Activated CD8-positive, alpha-beta T cell treated with anti-CD3 and anti-CD28 coated beads for 36 hours (primary cell): ENCODE measurements around the gene CHN1. TPM values are rescaled to one million over a fixed set of nuclear protein-coding genes. Genes with fewer than 3 reads are reported as not detected.

Experiments used
- ATAC-seq: fragments of 200-7000 bp; cut with Tn5 transposase; one replicate; pipeline ENCODE4 v1.10.0; 2021; ENCODE audit warnings: mild to moderate bottlenecking, moderate library complexity
- CTCF ChIA-PET: fragments of 350-600 bp; sonication (Branson Sonifier 250); formaldehyde crosslinking; loops from one replicate; lab custom pipeline; 2021; ENCODE audit warnings: antibody characterized with exemption; lab: Charles Lee
- POLR2A ChIA-PET: fragments of 350-600 bp; sonication (Branson Sonifier 250); formaldehyde crosslinking; loops from one replicate; lab custom pipeline; 2021; ENCODE audit warnings: antibody characterized with exemption; lab: Charles Lee
- DNase-seq: peaks from one replicate; pipeline ENCODE4 v3.0.0-alpha.2; 2020
- H3K27ac Mint-ChIP-seq: one replicate; pipeline ENCODE4 v1.8.0; 2021; ENCODE audit warnings: mild to moderate bottlenecking, mixed read lengths
- H3K27me3 Mint-ChIP-seq: one replicate; pipeline ENCODE4 v1.8.0; 2021; ENCODE audit warnings: mixed read lengths
- H3K36me3 Mint-ChIP-seq: one replicate; pipeline ENCODE4 v1.8.0; 2021; ENCODE audit warnings: low read depth, mixed read lengths
- H3K4me1 Mint-ChIP-seq: one replicate; pipeline ENCODE4 v1.8.0; 2021; ENCODE audit warnings: low read depth, mixed read lengths
- H3K4me3 Mint-ChIP-seq: one replicate; pipeline ENCODE4 v1.8.0; 2021; ENCODE audit warnings: mild to moderate bottlenecking, moderate library complexity, mixed read lengths
- H3K9me3 Mint-ChIP-seq: one replicate; pipeline ENCODE4 v1.8.0; 2021; ENCODE audit warnings: mixed read lengths
- CTCF ChIP-seq: fragments of 200-600 bp; IDR thresholded peaks from one replicate; pipeline ENCODE4 v1.8.0; 2022; ENCODE audit warnings: antibody characterized with exemption, mild to moderate bottlenecking
- intact Hi-C: fragments of 100-400 bp; cut with micrococcal nuclease; formaldehyde crosslinking; loops from one replicate; pipeline ENCODE4 v1.10.0; 2022
- total RNA-seq, 2 experiments: library from RNA; stranded (reverse); gene quantifications; one replicate each; pipeline ENCODE4 v1.2.3, GENCODE V29; 2021

Gene CHN1
- total RNA-seq, 2 experiments from 2014 or later = 2.9 to 3.0 TPM

DNA sequence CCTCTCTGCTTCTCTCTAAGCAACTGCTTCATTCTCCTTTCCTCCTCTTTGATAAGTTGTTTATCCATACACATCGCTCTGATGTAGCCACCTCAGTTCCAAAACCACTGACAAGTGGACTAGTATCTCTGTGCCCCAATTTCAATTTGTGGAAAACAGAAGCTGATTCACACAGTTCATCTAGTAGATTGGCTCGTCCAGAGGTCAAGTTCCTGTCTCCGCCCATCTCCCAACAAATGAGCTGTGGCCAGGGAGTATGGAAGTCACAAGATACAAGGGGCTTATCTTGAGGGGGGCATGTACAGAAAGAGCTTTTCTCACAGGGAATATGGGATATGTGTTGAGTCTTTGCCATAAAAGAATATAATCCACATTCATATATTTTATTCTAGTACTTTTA, 17.7 kb upstream of the CHN1 start:
- H3K36me3 Mint-ChIP-seq = no peaks in the 10 kb centered on the region
- H3K27me3 Mint-ChIP-seq = no peaks in the 10 kb centered on the region
- no peaks in the 10 kb centered on the region for H3K4me1 Mint-ChIP-seq
- no peak overlapping the region for H3K4me3 Mint-ChIP-seq
- no peaks in the 10 kb centered on the region for H3K9me3 Mint-ChIP-seq
- ChIA-PET CTCF (no interaction called here), POLR2A (interaction anchor here (0.7 kb wide), 1 partner anchor 953 kb away, joined by 3 read pairs; no protein-coding TSS in a partner anchor)
- intact Hi-C loops = no loop called here
- DNase-seq = no peak
- H3K27ac Mint-ChIP-seq = no peak overlapping the region
- no peak for ATAC-seq
- TF ChIP-seq CTCF = no peak

GRCh38 chr2:175019566-175020327, 14.6 kb upstream of the CHN1 start:
- no peaks in the 10 kb centered on the region for H3K9me3 Mint-ChIP-seq
- peaks cover 2% of the 10 kb centered on the region for H3K36me3 Mint-ChIP-seq
- H3K27me3 Mint-ChIP-seq = peaks cover 2% of the 10 kb centered on the region

DNA sequence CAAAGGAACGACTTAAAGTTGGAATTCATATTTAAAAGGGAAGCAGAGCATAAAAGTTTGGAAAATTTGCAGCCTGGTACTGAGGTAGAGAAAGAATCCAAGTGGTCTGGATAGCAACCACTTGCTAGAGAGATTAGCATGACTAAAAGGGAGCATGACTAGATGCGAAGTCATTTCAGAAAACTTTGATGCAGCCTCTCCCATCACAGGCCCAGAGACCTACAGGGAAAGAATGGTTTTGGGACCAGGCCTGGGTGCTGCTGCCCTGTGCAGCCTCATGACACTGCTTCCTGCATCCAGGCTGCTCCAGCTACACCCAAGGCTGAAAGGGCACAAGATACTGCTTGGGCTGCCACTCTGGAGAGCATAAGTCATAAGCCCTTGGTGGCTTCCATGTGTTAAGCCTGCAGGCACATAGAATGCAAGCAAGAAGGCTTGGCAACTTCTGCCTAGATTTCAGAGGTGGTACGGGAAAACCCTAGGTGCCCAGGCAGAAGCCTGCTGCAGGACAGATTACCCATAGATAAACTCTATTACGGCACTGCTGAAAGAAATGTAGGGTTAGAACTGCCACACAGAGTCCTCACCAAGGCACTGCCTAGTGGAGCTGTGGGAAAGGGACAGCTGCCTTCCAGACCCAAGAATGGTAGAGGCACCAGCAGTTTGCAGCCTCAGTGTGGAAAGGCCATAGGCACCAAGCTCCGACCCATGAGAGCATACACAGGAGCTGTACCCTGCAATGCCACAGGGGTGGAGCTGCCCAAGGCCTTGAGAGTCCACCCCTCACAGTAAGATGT, 12.6 kb upstream of the CHN1 start:
- no peak for ATAC-seq
- intact Hi-C loops = no loop called here
- no peaks in the 10 kb centered on the region for H3K9me3 Mint-ChIP-seq
- CTCF ChIA-PET = no interaction called here
- H3K27me3 Mint-ChIP-seq = peaks cover 2% of the 10 kb centered on the region
- H3K27ac Mint-ChIP-seq = no peak overlapping the region
- peaks cover 2% of the 10 kb centered on the region for H3K36me3 Mint-ChIP-seq
- H3K4me1 Mint-ChIP-seq = no peaks in the 10 kb centered on the region
- no peak for TF ChIP-seq CTCF
- DNase-seq = no peak
- POLR2A ChIA-PET = no interaction called here
- H3K4me3 Mint-ChIP-seq = no peak overlapping the region

More at GRCh38 chr2:175019566-175020327, 14.6 kb upstream of the CHN1 start:
- no peak for TF ChIP-seq CTCF
- CTCF ChIA-PET = no interaction called here
- Mint-ChIP-seq H3K4me3 (no peak overlapping the region), H3K4me1 (no peaks in the 10 kb centered on the region), H3K27ac (no peak overlapping the region)
- intact Hi-C loops = no loop called here
- DNase-seq (no peak), ATAC-seq (no peak)
- POLR2A ChIA-PET = no interaction called here

DNA sequence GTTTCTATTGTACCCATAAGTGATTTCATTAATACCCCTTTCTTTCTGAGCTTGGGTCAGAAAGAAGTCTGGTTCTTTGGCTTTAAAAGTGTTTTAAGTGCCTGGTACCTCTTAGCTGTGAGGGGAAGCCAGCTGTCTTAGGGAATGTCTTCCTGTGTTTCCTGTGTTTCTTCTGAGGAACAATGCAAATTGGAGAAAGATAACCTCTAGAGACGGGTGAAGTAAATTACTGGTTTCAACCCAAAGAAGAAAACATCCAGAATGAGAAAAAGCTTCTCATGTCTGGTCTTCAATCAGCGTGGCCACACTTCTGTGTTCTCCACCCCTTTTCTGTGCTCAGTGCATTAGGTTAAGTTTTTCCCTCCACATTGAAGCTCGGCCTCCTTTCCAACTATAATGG, 10.2 kb upstream of the CHN1 start:
- Mint-ChIP-seq H3K4me1 (no peaks in the 10 kb centered on the region), H3K9me3 (no peaks in the 10 kb centered on the region), H3K4me3 (no peak overlapping the region), H3K36me3 (peaks cover 2% of the 10 kb centered on the region), H3K27me3 (peaks cover 3% of the 10 kb centered on the region), H3K27ac (no peak overlapping the region)
- POLR2A ChIA-PET = interaction anchor here (1.2 kb wide), 1 partner anchor 58 kb away, joined by 3 read pairs; no protein-coding TSS in a partner anchor
- TF ChIP-seq CTCF = no peak
- CTCF ChIA-PET = interaction anchor here (0.8 to 1.7 kb wide), 3 partner anchors 8 to 316 kb away, joined by 3 to 5 read pairs (median 4); partner anchors contain the start of gene CHN1
- DNase-seq (no peak), ATAC-seq (no peak)
- intact Hi-C loops = no loop called here
